NCI-H187 treated with DMSO at 0.1 percent for 48 hours (cell line): Measurements from ENCODE around the gene IRF9.
A peak's percentile ranks its signal among the peaks of the same experiment; 100 is the strongest.

ENCODE experiments used
- DNase-seq: peaks from one replicate; lab custom pipeline; 2025; lab: John Stamatoyannopoulos, UW

IRF9 gene

GRCh38 chr14:24160850-24161804 lies at the start of gene IRF9:
IRF9 (plus strand) TSS chr14:24161265; CDS start chr14:24162145, 880 bp downstream.
- DNase-seq: peak; percentile 74

GRCh38 chr14:24113379-24113800 lies 47.7 kb upstream of the IRF9 start:
- no peak for DNase-seq

GRCh38 chr14:24113801-24114531 lies 47.1 kb upstream of the IRF9 start:
- DNase-seq: peak; percentile 65

GRCh38 chr14:24114532-24115421 lies 46.3 kb upstream of the IRF9 start, which contains the start of the genes DCAF11 and NRL:
DCAF11 (plus strand) TSS chr14:24114777; CDS start chr14:24115595, 818 bp downstream.
NRL (minus strand) TSS chr14:24114949; CDS start chr14:24082848, 32,101 bp downstream.
- DNase-seq: peak; percentile 99

- DNase-seq: no peak
Observed at GRCh38 chr14:24115422-24116127, 45.5 kb upstream of the IRF9 start.

GRCh38 chr14:24116128-24116814 lies 44.8 kb upstream of the IRF9 start:
- DNase-seq: no peak

- DNase-seq: no peak
Observed at GRCh38 chr14:24117179-24117578, 43.9 kb upstream of the IRF9 start.

- no peak for DNase-seq
Observed at GRCh38 chr14:24119691-24120090, 41.4 kb upstream of the IRF9 start.

- no peak for DNase-seq
Observed at GRCh38 chr14:24121210-24121609, 39.9 kb upstream of the IRF9 start.

GRCh38 chr14:24122416-24122815 lies 38.6 kb upstream of the IRF9 start:
- DNase-seq: no peak

GRCh38 chr14:24122898-24123297 lies 38.2 kb upstream of the IRF9 start:
- DNase-seq: no peak

GRCh38 chr14:24123424-24124417 lies 37.3 kb upstream of the IRF9 start:
- no peak for DNase-seq

GRCh38 chr14:24126939-24127338 lies 34.1 kb upstream of the IRF9 start:
- no peak for DNase-seq

- DNase-seq: no peak
Observed at GRCh38 chr14:24127673-24128072, 33.4 kb upstream of the IRF9 start.

GRCh38 chr14:24129410-24129998 lies 31.6 kb upstream of the IRF9 start:
- DNase-seq: no peak

GRCh38 chr14:24130380-24130716 lies 30.7 kb upstream of the IRF9 start, which contains the start of gene FITM1:
FITM1 (plus strand) TSS chr14:24130659; CDS start chr14:24131564, 905 bp downstream.
- DNase-seq: no peak

- no peak for DNase-seq
Observed at GRCh38 chr14:24130717-24131548, 30.1 kb upstream of the IRF9 start.

GRCh38 chr14:24131549-24131966 lies 29.5 kb upstream of the IRF9 start:
- DNase-seq: no peak
